EH (cell line): ENCODE measurements around the gene TRAF3.
"Not testable (repeated sequence)": the region's sequence is repeated elsewhere in the genome, so short reads cannot be mapped to it uniquely, and the experiment has no call there.

Experiments
- DNase-seq: peaks from one replicate; pipeline ENCODE4 v3.0.0-alpha.2; 2015; ENCODE audit warnings: low read depth

Gene TRAF3

DNA sequence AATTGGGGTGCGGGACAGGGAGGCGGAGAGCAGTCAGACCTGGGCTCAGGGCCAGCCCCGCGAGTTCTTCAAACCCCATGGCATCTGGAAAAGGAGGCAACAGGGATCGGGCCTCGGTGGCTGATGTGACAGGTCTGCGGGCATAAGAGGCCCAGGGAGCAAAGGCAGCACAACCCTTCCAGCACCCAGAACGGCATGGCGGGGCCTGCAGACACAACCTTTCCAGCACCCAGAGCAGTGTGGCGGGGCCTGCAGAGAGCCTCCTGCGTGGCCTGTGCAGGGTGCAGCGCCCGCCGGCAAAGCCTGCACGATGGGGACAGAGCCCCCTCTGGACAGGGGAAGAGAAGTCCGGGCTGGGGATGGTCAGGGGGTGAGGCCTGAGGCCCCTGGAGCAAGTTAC lies 26.2 kb upstream of the TRAF3 start:
- DNase-seq = no peak

DNA sequence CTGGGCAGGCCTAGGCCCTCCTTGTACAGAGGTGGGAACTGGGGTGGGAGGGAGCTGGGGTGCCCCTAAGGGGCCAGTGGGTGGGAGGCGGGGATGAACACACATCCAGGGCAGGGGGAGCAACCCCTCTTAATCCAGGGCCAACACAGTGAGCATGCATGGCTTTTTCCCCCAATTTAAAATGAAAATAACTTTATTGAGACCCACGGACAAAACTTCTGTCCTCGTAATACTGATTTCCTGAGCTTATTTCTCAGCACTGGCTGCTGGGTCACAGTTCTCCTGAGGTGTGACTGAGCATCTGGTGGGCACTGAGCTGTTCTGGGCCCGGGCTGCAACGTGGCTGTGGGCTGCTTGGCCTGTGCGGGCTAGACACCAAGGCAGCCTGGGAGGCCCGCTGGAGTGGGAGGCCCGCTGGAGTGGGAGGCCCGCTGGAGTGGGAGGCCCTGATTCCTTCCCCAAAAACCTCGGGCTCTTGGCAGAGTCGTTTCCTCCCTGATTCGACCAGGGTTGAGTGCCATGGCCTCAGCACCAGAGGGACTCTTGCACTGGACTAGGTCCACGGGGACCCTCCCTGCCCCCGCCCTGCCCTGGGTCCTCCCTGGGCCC lies 24.9 kb upstream of the TRAF3 start:
- no peak for DNase-seq

- no peak for DNase-seq
These were observed 22.6 kb upstream of the TRAF3 start for GRCh38 chr14:102754370-102755262.

DNA sequence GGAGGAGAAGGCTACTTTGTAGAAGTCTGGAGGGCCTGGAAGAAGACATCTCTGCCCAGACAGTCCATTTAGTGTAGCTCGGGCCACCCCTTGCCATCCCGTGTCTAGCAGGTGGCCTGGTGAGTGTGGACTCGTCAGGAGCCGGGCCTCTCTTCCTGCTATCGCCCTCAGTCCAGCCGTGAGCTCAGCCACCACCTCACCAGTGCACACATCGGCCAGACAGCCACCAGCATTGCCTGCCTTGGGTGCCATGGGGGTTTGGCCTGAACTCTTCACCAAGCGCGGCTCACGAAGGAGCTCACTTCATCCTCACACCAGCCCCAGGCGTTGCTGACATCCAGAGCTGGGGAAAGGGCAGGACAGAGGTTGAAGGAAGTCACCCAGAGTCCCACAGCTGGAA lies 19.6 kb upstream of the TRAF3 start:
- DNase-seq = no peak

DNA sequence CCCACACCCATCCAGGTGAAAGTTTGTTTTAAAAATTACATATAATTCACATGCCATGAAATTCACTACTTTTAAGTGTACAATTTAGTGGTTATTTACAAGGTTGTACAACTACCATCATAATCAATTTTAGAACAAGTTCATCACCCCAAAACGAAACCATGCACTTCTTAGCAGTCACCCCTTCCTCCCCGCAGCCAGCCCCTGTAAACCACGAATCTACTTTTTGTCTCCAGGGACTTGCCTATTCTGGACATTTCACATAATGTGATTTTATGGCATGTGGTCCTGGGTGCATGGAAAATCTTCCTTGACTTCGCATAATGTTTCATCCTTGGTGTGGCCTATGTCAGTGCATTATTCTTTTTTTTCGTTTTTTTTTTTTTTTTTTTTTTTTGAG lies 19.2 kb upstream of the TRAF3 start:
- DNase-seq = no peak

GRCh38 chr14:102759456-102760187 lies 17.6 kb upstream of the TRAF3 start:
- DNase-seq = peak; percentile 42

DNA sequence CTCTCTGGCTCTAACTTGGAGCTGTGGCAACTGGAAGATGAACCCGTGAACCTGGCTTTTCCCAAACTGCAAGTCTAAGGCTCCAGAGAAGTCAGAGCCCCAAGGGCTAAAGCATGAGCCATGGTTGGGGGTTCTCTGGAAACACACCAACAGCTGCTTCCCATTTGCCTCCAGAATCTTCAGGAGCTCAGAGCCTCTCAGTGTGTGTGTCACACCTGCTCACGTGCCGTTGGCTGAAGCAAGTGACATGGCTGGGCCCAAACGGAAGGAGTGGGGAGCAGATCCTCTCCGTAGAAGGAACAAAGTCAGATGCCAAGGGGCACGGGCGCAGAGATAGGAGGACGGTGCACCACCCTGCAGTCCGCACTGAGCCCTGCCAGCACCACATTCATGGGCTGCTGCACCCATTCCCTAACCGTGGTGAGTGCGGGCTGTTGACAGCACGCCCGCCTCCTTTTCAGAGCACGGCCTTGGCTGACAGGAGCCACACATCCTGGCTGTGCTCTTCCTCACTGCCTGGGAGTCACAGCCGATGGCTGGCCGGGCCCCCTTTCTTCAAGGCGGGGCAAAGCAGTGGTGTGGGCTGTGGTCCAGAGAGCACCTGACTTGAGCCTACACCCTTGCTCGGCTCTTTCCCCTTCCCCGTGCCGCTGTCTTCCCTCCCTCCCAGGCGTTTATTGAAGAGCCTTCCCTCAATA lies 16.6 kb upstream of the TRAF3 start:
- DNase-seq = no peak

DNA sequence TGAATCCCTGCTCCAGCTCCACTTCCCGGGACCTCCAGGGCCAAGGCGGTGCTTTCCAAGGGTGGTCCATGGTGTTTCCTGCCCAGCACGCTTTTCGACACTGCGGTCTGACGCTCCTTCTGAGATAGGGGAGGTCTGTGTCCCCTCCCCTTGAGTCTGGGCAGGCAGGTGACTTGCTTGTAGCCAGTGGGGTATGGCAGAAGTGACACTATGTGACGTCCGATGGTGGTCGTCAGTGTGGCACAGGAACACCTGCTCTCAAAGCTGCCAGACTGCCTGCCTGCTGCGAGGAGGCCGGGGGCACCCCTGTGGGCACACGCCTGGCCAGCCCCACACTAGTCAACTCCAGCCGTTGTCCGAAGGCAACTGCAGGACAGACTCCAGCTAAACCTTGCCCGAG lies 16.0 kb upstream of the TRAF3 start:
- DNase-seq = no peak

DNA sequence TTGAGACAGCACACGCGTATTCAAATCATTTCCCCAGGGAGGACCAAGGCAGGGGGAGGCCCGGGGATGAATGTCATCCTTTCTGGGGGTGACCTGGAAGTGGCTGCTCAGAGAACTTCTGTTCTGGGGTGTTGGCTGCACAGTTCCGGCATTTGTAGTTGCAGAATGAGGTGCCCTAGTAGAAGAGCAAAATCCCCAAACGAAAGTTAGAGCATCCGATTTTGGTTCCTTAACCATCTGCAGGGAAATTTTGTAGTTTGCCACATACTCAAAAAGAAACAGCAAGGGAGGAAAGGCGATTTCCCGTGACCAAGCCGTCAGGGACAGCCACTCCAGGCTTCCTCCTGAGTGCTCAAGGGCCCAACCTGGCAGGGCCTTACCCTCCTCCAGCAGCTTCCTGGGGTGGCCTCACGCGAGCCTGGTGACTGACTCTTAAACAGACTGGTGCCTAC lies 13.0 kb upstream of the TRAF3 start:
- no peak for DNase-seq

DNA sequence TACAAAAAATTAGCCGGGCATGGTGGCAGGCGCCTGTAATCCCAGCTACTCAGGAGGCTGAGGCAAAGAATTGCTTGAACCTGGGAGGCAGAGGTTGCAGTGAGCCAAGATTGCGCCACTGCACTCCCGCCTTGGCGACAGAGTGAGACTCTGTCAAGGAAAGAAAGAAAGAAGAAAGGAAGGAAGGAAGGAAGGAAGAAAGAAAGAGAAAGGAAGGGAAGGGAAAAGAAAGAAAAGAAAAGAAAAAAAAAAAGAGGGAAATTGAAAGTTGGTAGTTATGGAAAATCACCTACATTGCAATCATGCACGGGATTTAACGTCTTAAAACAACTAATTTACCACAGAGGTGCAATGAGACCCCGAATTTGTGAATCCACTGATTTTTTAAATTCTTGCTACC lies 11.5 kb upstream of the TRAF3 start:
- DNase-seq = not testable (repeated sequence)

GRCh38 chr14:102768223-102769048 lies 8.8 kb upstream of the TRAF3 start:
- DNase-seq = no peak

- DNase-seq = no peak
These were observed 8.3 kb upstream of the TRAF3 start for GRCh38 chr14:102769049-102769327.

DNA sequence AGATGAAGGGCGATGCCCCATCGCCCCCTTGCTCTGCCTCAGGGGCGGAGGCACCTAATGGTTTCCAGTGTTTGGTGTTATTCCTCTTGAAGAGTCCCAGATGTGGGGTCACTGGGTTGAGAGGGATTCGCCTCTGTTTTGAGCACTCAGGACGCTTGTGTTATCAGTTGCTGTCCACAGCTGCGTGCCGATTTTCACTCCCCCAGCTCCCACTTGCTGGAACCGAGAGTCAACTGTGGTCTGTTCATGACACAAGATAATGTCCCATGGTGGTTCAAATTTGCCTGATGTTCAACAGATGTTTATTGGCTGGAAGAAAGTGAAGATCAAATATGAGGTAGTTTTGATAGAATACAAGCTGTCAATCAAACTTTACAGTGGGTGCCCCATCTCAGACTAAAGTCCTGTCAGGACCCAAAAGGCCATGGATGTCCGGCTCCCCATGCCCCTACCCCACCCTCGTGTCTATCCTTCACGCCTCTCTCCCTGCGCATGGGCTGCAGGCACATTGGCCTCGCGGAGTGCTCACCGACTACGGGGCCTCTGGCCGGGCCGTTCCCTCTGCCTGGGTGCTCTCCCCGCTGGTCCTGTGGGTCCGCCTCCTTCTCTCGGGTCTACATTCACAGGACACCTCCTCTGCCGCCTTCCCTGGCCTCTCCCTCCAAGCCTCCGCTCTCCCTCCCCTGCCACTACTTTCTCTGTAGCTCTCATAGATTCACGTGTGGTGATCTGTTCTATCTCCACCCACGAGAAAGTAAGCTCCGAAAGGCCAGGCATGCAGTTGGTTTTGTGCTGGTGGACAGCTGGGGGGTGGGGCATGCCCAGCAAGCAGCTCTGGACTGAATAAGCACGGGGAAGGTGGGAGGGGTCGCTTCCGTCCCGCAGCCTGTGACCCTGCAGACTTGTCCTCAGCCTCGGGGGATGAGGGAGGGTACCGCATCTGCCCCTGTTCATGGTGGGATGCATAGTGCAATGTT lies 6.8 kb upstream of the TRAF3 start:
- no peak for DNase-seq

- DNase-seq = no peak
These were observed 6.1 kb upstream of the TRAF3 start for GRCh38 chr14:102771144-102771543.

- DNase-seq = peak; percentile 30
These were observed 4.3 kb upstream of the TRAF3 start for GRCh38 chr14:102772781-102773570.

- peak; percentile 80 for DNase-seq
These were observed 2.7 kb upstream of the TRAF3 start for GRCh38 chr14:102774391-102775153.

- peak; percentile 85 for DNase-seq
These were observed 1.1 kb upstream of the TRAF3 start for GRCh38 chr14:102775855-102776760.
